ENCODE results near the gene CSPG4.
"Not testable (repeated sequence)": the region's sequence is repeated elsewhere in the genome, so short reads cannot be mapped to it uniquely, and the experiment has no call there.

DNA sequence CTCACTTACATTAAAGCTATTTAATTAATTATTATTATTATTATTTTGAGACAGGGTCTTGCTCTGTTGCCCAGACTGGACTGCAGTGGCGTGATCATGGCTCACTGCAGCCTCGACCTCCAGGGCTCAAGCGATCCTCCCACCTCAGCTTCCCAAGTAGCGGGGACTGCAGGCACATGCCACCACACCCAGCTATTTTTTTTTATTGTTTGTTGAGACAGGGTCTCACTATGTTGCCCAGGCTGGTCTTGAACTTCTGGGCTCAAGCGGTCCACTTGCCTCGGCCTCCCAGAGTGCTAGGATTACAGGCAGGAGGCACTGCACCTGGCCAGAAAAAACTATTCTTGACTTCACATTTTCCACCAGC lies 34.3 kb downstream of the CSPG4 start:
- not testable (repeated sequence) for TF ChIP-seq CTCF (IDR thresholded peaks at IDR 0.05; ENCODE audit: borderline replicate concordance, extremely low read depth, low read length, poor library complexity, severe bottlenecking); EZH2 (IDR thresholded peaks at IDR 0.05; ENCODE audit: borderline replicate concordance, low read depth, low read length, severe bottlenecking)

Data from DND-41 (cell line).